GM19043 (cell line): ENCODE data around the gene SLC12A4.
"Not testable (repeated sequence)": the region's sequence is repeated elsewhere in the genome, so short reads cannot be mapped to it uniquely, and the experiment has no call there.

Experiments used
- ATAC-seq: cut with Tn5 transposase; IDR thresholded peaks from one replicate; pipeline ENCODE4 v1.9.1; 2021; ENCODE audit warnings: low read depth; ENCODE audit not compliant: unreplicated experiment

The SLC12A4 gene

DNA sequence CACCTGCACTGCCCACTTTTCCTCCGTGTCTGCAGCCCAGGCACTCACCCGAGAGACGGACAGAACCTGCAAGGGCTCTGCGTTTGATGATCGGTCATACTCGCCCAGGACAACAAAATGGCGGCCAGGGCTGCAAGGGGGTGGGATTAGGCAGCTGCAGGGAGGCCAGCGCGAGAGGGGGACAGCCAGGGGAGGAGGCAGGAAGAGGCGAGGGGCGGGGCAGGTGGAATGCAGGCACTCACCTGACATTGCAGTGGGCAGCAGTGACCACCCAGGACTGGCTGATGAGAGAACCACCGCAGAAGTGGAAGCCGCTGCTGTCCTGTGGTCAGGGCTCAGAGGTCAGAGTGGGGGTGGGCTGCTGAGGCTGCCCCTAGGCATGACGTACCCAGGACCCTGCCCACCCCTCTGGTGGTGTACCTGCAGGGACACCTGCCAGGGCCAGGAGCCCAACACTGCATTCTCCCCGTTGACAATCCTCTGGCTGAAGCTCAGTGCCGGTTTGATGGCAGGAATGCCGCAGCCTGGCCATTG, 37.7 kb downstream of the SLC12A4 start:
- ATAC-seq, result no peak

GRCh38 chr16:67930191-67930590, 38.2 kb downstream of the SLC12A4 start:
- no peak for ATAC-seq

GRCh38 chr16:67928561-67929364, 39.7 kb downstream of the SLC12A4 start:
- no peak for ATAC-seq

GRCh38 chr16:67928147-67928546, 40.3 kb downstream of the SLC12A4 start:
- ATAC-seq, result no peak

DNA sequence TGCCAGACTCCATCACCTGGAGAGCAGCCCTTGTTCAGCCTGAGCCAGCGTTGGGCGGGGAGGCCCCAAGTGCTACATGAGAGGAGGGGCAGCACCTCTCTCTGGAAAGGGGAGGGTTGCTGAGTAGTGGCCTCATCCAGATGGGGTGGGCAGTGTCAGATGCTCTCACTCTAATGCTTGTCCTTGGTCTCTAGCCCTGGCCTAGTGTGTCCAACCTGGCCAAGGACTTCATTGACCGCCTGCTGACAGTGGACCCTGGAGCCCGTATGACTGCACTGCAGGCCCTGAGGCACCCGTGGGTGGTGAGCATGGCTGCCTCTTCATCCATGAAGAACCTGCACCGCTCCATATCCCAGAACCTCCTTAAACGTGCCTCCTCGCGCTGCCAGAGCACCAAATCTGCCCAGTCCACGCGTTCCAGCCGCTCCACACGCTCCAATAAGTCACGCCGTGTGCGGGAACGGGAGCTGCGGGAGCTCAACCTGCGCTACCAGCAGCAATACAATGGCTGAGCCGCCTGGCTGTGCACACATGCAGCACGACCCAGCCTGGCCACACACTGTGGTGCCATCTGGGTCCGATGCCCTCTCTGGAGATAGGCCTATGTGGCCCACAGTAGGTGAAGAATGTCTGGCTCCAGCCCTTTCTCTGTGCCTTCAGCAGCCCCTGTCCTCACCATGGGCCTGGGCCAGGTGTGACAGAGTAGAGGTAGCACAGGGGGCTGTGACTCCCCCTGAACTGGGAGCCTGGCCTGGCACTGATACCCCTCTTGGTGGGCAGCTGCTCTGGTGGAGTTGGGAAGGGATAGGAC, 41.1 kb downstream of the SLC12A4 start:
- ATAC-seq, result no peak

- ATAC-seq, result no peak
These were observed 42.2 kb downstream of the SLC12A4 start for GRCh38 chr16:67926181-67926750.

DNA sequence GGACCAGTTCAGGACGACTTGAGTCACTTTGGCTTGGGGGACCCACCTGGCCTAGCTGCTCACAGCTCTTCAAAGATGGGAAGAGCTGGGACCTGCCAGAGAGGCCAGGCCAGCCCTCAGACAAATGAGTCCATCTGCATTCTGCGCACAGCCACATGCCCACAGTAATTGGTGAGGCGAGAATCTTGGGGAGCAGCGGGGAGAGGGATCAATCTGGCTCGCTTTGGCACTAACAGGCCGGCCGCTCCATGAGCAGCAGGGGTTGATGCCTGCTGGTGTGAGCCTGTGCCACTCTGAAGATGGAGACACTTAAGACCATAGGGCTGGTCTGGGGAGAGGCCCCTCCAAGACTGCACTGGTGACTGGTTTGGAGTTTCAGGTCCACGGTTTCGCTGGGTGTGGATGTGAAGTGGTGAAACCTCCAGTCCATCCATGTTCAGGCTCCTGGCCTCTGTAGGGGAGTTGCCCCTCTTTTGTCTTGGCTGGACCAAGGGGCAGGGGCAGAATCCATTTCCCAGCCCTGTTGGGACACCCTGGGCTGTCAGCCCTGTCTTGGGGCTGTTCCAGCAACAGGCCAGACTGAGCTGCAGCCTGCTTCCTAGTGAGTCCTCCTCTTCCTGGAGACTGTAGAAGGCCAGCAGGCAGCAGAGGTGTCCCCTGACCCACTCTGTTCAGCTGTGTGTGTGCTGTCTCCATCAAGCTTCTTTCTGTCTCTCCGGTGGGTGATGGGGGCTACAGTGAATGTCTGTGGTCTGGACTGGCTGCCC, 44.1 kb downstream of the SLC12A4 start:
- no peak for ATAC-seq

GRCh38 chr16:67923414-67924116, 44.9 kb downstream of the SLC12A4 start:
- ATAC-seq, result no peak

DNA sequence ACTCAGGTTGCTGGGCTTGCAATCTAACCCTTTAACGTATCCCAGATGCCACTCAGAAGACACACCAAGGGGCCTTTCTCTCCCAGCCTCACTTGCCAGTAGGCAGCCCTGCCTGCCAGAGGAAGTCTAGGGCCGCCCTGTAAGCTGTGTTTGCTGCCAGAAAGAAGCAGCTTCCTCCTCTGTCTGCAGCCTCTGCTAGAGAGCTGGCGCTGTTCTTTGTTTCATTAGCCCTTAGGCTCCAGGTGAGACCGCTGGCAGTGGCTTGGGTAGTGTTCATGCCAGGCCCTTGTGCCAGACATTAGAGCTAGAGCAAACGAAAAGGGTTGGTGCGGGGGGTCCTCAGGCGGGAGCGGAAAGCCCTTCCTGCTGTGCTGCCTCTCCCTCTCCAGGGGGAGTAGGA, 45.7 kb downstream of the SLC12A4 start:
- no peak for ATAC-seq

DNA sequence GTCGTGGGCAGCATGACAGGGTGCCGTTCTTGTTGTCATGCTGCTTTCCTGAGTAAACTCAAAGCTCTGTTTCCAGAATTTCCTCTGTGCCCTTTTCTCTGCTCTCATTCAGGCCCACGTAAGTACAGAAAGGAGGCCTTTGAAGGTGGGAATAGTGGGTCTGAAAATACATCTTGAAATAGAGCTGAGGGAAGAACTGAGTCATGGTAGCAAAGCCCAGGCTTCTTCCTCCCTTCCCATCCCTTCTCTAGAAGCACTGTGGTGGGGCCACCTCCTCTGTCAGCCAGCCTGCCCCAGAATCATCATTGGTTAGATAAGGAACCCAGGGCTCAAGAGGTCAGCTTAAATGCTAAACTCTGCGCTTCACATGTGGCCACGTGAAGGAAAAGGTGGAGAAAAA, 46.2 kb downstream of the SLC12A4 start:
- no peak for ATAC-seq

DNA sequence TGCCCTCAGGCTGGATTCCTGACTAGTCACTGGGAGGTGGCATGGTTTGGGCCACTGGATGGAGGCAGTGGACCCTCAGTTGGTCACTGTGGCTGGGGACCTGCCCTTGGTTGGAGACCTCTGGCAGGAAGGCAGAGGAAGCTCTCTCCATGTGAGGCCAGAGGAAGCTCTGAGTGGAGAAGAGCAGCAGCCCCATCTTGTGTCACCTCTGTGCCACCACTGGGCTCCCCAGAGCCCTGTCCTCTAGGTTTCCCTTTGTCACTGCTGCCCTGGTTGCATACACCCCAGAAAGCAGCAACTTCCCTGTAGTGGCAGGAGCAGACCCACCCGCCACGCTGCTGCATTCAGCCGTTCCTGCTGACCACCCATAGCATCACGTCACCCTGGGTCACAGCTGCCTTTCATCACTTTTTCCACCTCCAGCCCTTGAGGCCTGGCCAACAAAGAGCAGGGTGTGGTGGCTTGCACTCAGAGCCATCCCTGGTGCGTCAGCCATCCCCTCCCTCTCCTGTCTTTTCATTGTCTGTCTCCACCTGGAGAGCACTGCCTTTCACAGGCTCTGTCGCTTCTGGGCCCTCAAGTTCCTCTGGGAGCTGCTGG, 48.7 kb downstream of the SLC12A4 start:
- no peak for ATAC-seq

GRCh38 chr16:67917852-67918236, 50.6 kb downstream of the SLC12A4 start:
- ATAC-seq, result no peak

GRCh38 chr16:67917140-67917851, 51.1 kb downstream of the SLC12A4 start:
- ATAC-seq, result no peak

GRCh38 chr16:67915831-67916723, 52.4 kb downstream of the SLC12A4 start:
- no peak for ATAC-seq

GRCh38 chr16:67915496-67915769, 53.0 kb downstream of the SLC12A4 start:
- not testable (repeated sequence) for ATAC-seq

DNA sequence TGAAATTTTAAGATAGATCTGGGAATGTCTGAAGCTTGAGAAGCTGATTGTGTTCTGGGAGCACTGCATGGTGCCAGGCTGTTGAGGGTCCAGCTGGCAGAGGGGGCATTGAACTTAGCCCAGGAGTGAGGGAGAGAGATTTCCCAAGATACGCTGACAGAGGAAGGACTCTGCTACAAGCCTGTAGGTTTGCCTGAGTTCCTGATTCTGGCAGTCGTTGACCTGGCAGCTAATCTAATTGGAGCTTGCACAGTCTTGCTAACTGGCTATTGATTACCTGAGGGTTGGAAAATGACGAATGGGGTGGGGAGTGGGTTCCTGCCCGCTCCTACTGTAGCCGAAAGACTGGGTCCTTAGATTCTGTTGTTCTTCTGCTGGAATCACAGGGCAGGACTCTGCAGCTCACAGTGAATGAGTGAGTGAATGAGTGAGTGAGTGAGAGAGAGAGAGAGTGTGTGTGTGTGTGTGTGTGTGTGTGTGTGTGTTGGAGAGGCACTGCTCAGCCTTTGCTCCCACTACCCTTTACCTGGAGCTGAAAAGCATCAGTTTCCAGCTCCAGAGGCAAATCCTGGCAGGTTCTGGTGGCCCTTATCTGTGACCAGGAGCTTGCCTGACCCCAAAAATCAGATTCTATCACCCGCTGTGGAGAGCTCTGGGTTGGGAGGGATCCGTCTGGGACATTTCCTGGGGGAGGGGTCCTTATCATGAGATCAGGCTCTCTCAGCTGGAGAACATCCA, 53.5 kb downstream of the SLC12A4 start:
- no peak for ATAC-seq

GRCh38 chr16:67910158-67910557, 58.3 kb downstream of the SLC12A4 start:
- no peak for ATAC-seq
